Mucosa of stomach (tissue), 1 donor: ENCODE data around the gene SSTR5.

Experiments
- H3K27me3 ChIP-seq: one replicate; pipeline ENCODE4 v1.7.0; 2013; ENCODE audit warnings: mild to moderate bottlenecking, low read length; ENCODE audit not compliant: control insufficient read depth, insufficient read depth
- H3K36me3 ChIP-seq: one replicate; pipeline ENCODE4 v1.7.0; 2013; ENCODE audit warnings: low read length; ENCODE audit not compliant: control insufficient read depth, insufficient read depth
- H3K4me1 ChIP-seq: one replicate; pipeline ENCODE4 v1.7.0; 2013; ENCODE audit warnings: mild to moderate bottlenecking, low read length; ENCODE audit not compliant: control insufficient read depth, insufficient read depth
- H3K4me3 ChIP-seq: one replicate; pipeline ENCODE4 v1.7.0; 2013; ENCODE audit warnings: low read length
- H3K9ac ChIP-seq: one replicate; pipeline ENCODE4 v1.7.0; 2013; ENCODE audit warnings: mild to moderate bottlenecking, low read length, moderate library complexity
- H3K9me3 ChIP-seq: one replicate; pipeline ENCODE4 v1.7.0; 2013; ENCODE audit warnings: mild to moderate bottlenecking, low read length, moderate library complexity; ENCODE audit not compliant: control insufficient read depth
- donor health status: Pancreatic carcinoma.

The SSTR5 gene

GRCh38 chr16:1099189-1100083 is 26.9 kb downstream of the SSTR5 start:
- Histone ChIP-seq H3K9me3 (no peaks in the 10 kb centered on the region), H3K4me1 (peaks cover 19% of the 10 kb centered on the region), H3K27me3 (peaks cover 72% of the 10 kb centered on the region), H3K4me3 (no peak overlapping the region), H3K36me3 (no peaks in the 10 kb centered on the region), H3K9ac (no peak overlapping the region)

- no peak overlapping the region for H3K4me3 ChIP-seq
Measured at GRCh38 chr16:1100084-1100800, 27.7 kb downstream of the SSTR5 start.

DNA sequence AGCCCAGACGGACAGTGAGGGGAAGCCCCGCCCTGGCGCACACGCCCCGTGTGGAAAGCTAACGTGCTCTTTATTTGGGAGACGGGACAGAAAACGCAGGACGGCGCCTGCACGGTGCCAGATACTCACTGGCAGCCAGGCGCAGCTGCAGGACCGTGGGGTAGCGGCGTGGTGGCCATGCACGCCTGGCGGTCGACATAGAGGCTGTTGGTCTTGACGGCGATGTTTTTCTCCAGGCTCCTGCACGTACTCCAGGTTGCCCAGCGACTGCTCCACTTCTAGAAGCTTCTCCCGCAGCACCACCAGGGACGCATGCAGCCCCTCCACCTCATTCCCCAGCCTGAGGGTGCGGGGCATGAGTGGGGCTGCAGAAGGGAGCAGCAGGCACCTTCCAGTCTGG is 28.6 kb downstream of the SSTR5 start:
- peaks cover 62% of the 10 kb centered on the region for H3K27me3 ChIP-seq

More at GRCh38 chr16:1100084-1100800, 27.7 kb downstream of the SSTR5 start:
- Histone ChIP-seq H3K9me3 (no peaks in the 10 kb centered on the region), H3K9ac (no peak overlapping the region), H3K4me1 (peaks cover 19% of the 10 kb centered on the region), H3K27me3 (peaks cover 71% of the 10 kb centered on the region), H3K36me3 (no peaks in the 10 kb centered on the region)

GRCh38 chr16:1101573-1102332 is 29.2 kb downstream of the SSTR5 start:
- H3K36me3 ChIP-seq, result no peaks in the 10 kb centered on the region
- peaks cover 19% of the 10 kb centered on the region for H3K4me1 ChIP-seq
- peaks cover 57% of the 10 kb centered on the region for H3K27me3 ChIP-seq
- no peak overlapping the region for H3K4me3 ChIP-seq
- no peak overlapping the region for H3K9ac ChIP-seq
- no peaks in the 10 kb centered on the region for H3K9me3 ChIP-seq

More for the DNA sequence above, 28.6 kb downstream of the SSTR5 start:
- Histone ChIP-seq H3K9me3 (no peaks in the 10 kb centered on the region), H3K36me3 (no peaks in the 10 kb centered on the region), H3K4me1 (peaks cover 19% of the 10 kb centered on the region), H3K4me3 (no peak overlapping the region), H3K9ac (no peak overlapping the region)

- no peak overlapping the region for H3K9ac ChIP-seq
- H3K4me3 ChIP-seq, result no peak overlapping the region
- H3K9me3 ChIP-seq, result no peaks in the 10 kb centered on the region
- peaks cover 52% of the 10 kb centered on the region for H3K27me3 ChIP-seq
- peaks cover 19% of the 10 kb centered on the region for H3K4me1 ChIP-seq
- no peaks in the 10 kb centered on the region for H3K36me3 ChIP-seq
Measured at GRCh38 chr16:1102333-1102700, 29.8 kb downstream of the SSTR5 start.

- Histone ChIP-seq H3K36me3 (no peaks in the 10 kb centered on the region), H3K27me3 (peaks cover 49% of the 10 kb centered on the region), H3K9ac (no peak overlapping the region), H3K4me1 (peaks cover 19% of the 10 kb centered on the region), H3K4me3 (no peak overlapping the region), H3K9me3 (no peaks in the 10 kb centered on the region)
Measured at GRCh38 chr16:1102921-1103635, 30.5 kb downstream of the SSTR5 start.

- Histone ChIP-seq H3K27me3 (peaks cover 48% of the 10 kb centered on the region), H3K9me3 (no peaks in the 10 kb centered on the region), H3K36me3 (no peaks in the 10 kb centered on the region), H3K4me3 (no peak overlapping the region), H3K9ac (no peak overlapping the region), H3K4me1 (peaks cover 20% of the 10 kb centered on the region)
Measured at GRCh38 chr16:1103636-1103980, 31.1 kb downstream of the SSTR5 start.

DNA sequence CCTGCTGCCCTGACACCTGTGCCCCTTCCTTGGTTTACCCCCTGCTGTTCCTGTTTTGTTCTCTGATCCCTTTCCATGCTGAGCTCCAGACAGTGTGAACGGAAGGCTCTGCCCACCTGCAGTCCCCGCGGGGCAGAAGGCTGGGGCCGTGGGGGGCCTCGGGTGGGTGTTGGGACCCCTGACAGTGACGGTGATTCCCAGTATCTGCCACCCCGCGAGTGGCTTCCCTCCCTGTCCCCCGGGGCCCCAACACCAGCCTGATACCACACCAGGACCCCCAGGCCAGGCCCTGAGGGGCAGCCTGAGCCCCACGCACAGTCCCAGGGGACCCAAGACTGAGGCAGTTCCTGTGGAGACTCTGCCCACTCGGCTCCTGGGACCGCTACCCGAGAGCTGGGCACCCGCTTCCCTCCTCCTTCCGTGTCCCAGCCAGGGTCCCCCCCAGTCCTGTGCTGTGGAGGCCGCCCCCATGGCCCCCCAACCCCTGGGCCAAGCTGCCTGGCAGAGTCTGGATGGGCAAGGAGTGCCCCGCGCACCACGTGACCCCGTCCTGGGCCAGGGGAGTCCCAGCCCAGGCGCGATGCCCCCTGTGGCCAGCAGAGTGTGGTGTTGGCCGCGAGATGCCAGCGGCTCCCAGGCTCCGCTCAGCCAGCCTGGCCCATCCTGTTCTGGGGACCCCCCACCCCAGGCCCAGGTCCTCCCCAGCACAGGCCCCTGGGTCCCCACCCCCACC is 33.5 kb downstream of the SSTR5 start:
- Histone ChIP-seq H3K4me3 (no peak overlapping the region), H3K27me3 (peaks cover 48% of the 10 kb centered on the region), H3K9ac (no peak overlapping the region), H3K9me3 (no peaks in the 10 kb centered on the region), H3K4me1 (peaks cover 5% of the 10 kb centered on the region), H3K36me3 (no peaks in the 10 kb centered on the region)

DNA sequence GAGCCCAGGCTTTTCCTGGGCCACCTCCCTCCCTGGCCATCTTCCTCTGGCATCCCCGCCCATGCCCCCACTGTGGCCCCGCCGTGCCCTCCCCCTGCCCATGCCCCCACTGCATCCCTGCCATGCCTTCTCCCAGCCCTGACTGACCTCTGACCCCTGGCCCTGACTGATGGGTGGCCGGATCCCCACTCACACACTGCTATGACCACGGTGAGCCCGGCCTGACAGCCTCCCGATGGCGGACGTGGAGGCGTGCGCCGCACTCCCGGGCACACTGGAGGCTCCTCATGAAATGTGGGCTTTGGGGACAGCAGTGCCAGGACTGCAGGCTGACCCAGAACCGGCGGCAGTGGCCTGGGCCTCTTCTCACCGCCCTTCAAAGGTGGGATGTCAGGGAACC is 34.1 kb downstream of the SSTR5 start:
- H3K27me3 ChIP-seq, result peaks cover 44% of the 10 kb centered on the region
- H3K9ac ChIP-seq, result no peak overlapping the region
- peaks cover 3% of the 10 kb centered on the region for H3K4me1 ChIP-seq
- no peaks in the 10 kb centered on the region for H3K36me3 ChIP-seq
- no peak overlapping the region for H3K4me3 ChIP-seq
- H3K9me3 ChIP-seq, result no peaks in the 10 kb centered on the region

GRCh38 chr16:1107141-1107540 is 34.6 kb downstream of the SSTR5 start:
- Histone ChIP-seq H3K4me1 (peaks cover 3% of the 10 kb centered on the region), H3K36me3 (no peaks in the 10 kb centered on the region), H3K4me3 (no peak overlapping the region), H3K9me3 (no peaks in the 10 kb centered on the region), H3K9ac (no peak overlapping the region), H3K27me3 (peaks cover 39% of the 10 kb centered on the region)

DNA sequence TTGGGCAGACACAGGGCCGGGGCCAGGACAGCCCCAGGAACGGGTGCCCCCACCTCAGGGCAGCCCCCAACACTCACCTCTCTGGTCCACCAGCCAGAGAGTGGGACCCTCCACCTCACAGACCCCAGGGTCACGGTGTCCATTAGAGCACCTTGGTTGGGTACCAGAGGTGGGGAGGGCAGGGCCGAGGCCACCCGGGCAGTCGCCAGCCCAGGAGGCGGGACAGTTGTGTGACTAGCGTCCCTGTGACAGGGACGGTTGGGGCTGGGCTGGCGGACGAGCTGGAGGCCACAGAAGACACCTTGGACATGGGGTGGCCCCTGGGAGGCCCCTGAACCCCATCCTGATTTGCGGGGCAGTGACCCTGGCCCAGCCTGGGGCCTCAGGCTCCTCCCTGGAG is 35.2 kb downstream of the SSTR5 start:
- H3K9me3 ChIP-seq, result no peaks in the 10 kb centered on the region
- no peaks in the 10 kb centered on the region for H3K36me3 ChIP-seq
- no peak overlapping the region for H3K4me3 ChIP-seq
- H3K27me3 ChIP-seq, result peaks cover 39% of the 10 kb centered on the region
- H3K4me1 ChIP-seq, result peaks cover 3% of the 10 kb centered on the region
- H3K9ac ChIP-seq, result no peak overlapping the region
